HG02852 (cell line): ENCODE results near the gene VPS37B.

Source experiments
- ATAC-seq: cut with Tn5 transposase; IDR thresholded peaks from one replicate; pipeline ENCODE4 v1.9.1; 2021; ENCODE audit warnings: mild to moderate bottlenecking, moderate library complexity; ENCODE audit not compliant: unreplicated experiment

VPS37B gene

DNA sequence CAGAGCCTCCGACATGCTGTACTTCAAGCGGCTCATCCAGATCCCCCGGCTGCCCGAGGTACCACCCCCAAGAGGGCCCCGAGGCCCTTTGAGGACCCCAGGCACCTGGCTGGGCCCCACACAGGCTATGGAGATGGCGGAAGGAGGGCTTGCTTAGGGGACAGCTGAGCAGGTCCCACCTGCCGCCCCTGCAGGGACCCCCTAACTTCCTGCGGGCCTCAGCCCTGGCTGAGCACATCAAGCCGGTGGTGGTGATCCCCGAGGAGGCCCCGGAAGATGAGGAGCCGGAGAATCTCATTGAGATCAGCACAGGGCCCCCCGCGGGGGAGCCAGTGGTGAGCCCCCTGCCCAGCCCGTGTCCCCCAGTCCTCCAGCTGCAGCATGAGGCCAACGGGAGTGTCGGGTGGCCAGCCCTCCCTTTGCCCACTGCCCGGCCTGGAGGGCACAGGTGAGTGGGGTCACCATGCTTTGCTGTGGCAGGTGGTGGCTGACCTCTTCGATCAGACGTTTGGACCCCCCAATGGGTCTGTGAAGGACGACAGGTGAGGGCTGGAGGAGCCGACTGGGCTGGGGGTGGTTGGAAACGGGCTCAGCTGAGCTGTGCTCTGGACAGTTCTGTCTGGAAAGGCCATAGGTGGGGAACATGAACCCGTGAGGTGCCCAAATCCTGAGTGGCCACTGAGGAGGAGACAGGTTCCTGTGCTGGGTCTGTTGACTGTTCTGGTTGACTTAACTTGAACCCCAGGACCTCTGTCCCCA is 40.7 kb downstream of the VPS37B start:
- ATAC-seq, result no peak

DNA sequence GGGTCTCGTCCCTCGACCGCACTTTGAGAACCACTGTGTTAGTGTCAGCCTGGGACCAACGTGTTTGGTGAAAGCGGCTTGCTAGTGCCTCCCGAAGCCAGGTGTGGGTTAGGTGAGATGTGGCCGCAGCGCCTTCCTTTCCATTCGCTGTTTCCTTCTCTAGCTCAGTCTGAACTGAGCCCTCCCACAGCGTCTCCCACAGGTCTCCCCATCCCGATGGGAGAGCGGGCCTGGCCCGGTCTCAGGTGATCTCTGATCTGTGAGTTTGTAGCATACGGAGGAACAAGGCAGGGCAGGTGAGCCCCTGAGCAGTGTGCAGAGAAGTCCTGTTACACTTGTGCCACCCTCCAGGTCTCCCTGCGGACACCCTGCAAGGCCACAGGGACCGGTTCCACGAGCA is 41.4 kb downstream of the VPS37B start:
- ATAC-seq, result no peak

DNA sequence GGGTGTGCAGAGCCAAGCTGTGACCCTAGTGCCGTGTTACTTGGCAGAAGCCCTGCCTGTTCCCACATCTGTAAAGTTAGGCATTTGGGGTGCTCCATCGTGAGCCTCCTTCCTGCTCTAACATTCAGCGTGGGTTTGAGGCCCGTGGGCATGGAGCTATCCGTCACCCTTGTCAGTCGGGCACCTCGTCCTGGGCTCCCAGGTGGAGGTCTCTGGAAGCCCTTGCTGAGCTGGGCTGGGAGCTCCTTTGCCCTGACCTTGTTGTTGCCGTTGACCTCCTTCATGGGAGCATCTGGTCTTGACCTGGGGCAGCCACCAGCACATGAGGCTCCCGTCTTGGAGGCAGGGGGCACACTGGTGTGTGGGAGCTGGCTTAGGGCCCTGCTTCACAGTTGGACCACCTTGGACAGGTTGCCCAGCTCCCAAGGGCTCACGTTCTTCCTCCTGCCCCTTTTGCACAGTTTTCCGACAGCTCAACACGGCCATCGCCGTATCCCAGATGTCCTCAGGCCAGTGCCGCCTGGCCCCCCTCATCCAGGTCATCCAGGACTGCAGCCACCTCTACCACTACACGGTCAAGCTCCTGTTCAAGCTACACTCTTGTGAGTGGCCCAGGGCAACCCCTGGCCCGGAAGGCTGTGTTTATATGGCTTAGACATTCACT is 42.2 kb downstream of the VPS37B start:
- ATAC-seq, result no peak

DNA sequence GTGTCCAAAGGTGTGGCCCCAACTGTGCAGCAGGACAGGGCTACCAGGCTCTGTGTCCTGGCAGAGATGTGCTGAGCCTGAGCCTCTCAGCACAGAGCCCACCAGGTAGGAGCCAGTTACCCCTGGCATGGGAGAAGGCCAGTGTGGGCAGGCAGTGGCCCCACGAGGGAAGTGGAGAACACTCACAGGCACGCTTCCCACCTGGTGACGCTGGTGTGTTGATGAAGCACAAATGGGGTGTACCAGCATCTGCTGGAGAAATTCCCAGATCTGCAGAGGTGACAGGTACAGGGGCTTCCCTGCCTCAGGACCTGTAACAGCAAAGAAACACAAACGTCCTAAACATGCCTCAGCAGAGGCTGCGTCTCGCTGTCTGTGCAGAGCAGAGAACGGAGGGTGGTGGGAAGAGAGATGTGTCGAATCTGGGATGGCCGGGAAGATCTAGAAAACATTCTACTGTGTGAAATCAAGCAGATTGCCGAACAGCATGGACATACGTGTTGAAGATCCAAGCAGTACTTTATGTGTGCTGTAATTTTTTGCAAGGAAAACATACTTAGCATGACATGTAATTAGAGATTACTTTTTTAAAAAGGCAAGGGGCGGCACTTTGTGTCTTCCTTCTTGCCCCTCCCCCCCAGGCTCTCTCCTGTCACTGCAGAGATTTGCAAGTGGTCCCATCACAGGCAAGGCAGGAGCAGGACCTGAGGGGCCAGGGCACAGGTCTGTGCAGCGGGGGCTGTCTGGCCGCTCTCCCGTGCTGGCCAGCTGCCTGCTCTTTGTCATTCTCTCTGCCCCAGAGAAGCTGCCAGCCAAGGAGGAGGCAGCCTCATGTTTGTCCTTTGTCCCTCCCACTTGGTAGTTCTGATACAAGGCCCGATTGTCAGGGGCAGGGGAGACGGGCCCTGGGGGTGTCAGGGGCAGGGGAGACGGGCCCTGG is 43.3 kb downstream of the VPS37B start:
- no peak for ATAC-seq

DNA sequence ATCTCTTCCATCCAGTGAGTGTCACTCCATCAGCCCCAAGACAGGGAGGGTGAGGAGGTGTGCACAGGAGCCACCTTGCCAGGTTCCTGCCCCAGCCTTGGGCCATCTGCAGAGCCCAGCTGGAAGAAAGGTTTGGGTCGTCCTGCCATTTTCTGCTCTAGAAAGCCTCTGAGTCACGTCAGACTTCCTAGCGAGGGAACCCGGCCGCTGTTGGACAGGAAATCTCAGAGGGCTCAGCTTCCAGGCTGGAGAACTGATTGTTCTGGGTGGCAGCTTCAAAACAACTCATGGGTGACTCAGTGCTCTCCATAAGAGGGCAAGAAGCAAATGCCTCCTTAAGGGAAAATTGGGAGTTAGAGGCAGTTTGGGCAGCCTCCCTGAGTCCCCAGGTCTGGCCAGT is 44.1 kb downstream of the VPS37B start:
- no peak for ATAC-seq

DNA sequence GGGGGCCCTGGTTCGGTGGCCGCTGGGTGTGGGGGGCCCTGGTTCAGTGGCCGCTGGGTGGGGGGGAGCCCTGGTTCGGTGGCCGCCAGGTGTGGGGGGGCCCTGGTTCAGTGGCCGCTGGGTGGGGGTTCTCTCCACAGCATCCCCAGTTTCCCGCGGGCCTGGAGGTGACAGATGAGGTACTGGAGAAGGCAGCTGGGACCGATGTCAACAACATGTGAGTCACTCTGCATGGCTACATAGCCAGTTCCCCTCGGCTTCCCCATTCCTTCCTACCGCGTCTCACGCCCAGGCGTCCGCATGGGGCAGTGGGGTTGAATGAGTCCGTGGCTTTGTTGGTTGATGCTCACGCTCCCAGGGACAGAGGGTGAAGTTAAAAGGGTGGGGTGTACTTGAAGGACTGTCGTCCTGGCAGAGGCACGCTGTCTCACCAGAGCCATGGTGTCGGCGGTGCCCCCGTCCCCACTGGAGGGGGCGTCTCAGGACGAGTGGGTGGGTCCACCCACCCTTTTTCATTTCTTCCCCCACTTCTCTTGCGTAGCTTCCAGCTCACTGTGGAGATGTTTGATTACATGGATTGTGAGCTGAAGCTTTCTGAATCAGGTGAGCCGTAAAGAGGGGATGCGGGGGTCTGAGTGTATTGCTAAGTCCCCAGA is 45.1 kb downstream of the VPS37B start:
- ATAC-seq, result no peak

DNA sequence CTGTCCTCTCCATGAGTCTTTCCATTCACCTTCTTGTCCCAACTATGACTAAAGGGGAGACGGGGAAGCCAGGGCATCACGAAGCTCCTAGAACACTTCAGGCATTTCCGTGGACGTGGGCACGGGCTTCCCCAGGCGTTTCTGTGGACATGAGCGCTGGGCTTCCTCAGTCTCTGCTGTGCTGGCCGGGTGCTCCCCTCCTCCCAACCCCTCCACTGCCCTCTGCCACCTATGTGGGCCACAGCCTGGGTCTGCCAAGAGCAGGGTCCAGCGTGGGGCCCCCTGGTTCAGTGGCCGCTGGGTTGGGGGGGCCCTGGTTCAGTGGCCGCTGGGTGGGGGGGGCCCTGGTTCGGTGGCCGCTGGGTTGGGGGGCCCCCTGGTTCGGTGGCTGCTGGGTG is 45.9 kb downstream of the VPS37B start:
- ATAC-seq, result no peak

DNA sequence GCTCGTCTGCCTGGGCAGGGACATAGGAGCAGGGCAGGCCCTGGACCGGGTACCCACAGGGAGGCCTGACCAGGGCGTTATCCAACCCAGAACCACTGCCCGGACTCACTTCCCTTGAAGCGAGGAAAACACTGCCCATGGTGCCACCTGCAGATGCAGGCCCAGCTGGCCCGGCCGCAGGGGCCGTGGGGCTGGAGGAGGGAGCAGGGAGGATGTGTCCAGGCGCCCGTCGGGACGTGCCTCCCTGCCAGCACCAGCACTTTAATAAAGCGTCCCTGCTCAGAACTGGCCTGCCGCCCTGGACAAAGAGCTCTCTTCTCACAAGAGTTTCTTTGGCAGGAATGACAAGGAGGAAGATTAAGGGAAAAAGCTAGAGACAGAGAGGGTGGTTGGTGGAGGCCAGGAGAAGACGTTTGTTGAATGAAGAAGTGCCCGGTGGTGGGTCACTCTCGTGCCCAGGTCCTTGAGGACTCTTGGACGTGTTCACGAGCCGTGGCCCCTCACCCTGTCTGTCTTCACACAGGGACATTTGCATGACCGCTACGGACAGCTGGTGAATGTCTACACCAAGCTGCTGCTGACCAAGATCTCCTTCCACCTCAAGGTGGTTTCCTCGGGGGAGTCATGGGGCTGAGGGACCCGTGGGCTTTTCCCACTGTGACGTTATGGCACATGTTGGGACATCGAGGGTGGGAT is 46.4 kb downstream of the VPS37B start:
- no peak for ATAC-seq

DNA sequence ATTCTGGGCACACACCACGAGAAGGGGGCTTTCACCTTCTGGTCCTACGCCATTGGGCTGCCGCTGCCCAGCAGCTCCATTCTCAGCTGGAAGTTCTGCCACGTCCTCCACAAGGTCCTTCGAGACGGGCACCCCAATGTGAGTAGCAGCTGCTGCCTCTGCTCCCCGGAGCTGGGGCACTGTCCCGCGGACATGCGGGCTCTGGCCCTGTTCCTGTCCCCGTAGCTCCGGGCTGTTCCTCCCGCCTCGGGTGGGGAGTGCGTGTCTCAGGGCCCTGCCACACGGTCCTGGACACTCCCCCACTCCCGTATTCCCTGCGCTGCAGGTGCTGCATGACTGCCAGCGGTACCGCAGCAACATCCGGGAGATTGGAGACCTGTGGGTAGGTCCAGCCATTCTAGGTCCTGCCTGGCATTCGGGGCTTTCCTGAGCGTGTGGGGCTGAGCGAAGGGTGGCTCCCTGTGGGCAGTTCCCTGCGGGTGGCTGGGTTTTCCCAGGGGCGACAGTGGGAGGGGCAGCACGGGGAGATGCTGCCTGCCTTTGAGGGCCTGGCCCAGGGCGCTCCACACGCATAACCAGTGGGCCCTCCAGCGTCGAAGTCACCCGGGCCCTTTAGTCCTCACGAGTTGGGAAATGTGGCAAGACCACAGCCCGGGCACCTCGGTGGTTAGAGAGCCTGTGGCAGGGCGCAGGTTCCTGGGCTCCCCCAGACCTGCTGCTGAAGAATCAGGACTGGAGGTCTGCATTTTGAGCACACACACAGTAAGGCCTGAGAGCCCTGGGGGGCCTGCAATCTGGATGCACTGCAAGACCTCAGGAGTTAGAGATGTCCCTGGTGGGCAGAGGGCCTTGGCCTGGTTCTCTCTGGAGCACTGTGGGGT is 47.2 kb downstream of the VPS37B start:
- no peak for ATAC-seq

DNA sequence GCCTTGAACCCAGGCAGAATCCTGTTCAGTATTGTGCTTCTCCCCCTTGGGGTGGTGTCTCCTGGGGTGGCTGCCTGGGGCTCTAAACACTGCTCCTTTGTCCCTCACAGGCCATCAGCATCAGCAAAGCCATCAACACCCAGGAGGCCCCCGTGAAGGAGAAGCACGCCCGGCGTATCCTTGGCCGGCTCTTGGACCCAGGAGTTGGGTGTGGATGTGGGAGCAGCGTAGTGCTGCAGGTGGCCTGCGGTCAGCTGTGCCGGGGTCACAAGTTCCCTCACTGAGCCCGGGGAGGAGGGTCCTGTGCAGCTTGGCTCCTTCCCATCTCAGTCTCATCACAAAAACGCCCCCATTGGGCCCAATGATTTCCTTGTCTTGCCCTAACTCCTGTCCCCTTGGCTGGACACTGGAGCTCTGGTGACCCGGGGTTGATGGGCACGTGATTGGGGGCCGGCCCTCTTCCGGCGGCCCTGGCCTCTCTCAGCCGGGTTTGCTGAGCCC is 48.0 kb downstream of the VPS37B start:
- ATAC-seq, result no peak

DNA sequence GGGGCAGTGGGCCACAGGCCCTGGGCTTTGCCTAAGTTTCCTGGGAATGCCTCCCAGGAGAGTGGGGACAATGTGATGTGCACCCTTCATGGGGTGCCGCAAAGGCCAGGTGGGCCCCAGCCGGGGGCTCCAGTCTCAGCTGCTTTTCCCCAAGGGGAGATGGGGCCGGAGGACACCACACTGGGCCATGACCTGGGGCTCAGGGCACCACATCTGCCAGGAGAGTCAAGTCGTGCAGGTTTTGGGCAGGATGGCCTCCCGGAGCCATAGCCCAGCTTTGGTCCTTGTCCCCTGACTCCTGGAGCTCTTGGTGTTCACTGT is 48.4 kb downstream of the VPS37B start:
- ATAC-seq, result no peak

DNA sequence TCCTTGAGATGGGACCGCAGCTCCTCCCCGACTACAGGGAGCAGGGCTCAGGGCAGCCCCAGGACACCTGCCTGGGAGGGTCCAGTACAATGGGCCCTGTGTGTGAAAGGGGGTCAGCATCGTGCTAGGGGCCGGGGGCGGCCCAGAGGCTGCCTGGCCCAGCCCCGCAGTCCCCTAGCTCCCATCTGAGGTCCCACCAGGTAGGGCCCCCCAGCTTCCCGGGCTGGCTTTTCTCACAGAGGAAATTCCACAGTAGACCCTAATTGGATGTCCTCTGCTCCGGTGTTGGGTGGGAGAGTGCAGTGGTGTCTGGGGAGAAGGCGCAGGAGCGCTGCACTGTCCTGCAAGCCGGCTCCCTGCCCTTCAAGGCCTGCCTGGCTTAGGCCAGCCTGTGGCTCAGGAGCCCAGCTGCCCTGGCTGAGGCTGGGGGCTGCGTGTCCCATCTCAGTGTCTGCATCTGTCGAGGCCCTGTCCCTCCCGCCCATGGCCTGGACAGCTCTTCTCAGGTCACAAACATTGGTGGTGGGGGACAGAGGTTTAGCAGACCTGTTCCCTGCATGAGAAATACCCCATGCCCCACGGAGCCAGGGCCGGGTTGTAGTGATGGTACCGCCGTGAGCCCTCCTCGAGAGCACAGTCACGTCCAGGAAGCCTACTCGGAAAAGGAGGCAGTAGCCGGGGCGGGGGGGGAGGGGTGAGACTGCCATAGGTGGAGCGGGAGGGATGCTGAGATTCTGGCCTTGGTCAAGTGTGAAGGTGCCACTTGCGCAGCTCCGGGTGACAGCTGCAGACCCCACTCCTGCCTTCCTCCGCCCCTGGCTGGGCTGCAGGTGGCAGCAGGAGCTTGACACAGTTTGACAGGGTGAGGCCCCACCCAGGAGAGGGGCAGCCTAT is 49.1 kb downstream of the VPS37B start:
- ATAC-seq, result no peak

DNA sequence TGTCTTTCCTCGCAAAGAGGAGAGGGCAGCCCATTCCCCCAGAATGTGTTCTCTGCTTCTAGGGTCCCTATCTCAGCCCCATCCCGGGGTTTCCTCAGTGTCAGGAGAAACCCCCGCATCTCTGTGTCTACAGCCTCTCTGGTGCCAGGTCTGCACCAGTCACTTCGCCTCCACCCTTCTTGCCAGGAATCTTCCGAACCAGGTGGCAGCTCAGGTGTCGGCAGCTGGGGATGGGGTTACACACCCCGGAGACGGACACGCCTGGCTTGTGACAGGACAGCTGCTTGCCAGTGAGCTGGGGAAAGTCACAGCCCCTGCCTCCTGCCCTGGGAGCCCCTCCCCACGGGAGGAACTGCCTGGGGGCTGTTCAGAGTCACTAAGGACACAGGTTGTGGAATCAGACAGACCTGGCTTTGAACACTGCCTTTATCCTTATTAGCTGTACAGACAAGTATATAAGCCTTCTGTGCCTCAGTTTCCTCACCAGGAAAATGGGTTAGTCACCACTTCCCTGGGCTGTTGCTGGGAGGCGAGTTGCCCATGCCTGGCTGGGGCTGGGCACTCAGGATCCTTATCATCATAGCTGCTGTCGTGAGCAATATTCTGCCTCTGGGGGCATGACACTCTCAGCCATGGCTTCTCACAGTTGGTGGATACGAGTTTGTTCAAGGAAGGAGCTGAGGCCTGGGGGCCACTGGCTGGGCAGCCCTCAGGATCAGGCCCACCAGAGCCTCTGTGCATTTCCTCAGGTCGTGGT is 49.9 kb downstream of the VPS37B start:
- ATAC-seq, result no peak

DNA sequence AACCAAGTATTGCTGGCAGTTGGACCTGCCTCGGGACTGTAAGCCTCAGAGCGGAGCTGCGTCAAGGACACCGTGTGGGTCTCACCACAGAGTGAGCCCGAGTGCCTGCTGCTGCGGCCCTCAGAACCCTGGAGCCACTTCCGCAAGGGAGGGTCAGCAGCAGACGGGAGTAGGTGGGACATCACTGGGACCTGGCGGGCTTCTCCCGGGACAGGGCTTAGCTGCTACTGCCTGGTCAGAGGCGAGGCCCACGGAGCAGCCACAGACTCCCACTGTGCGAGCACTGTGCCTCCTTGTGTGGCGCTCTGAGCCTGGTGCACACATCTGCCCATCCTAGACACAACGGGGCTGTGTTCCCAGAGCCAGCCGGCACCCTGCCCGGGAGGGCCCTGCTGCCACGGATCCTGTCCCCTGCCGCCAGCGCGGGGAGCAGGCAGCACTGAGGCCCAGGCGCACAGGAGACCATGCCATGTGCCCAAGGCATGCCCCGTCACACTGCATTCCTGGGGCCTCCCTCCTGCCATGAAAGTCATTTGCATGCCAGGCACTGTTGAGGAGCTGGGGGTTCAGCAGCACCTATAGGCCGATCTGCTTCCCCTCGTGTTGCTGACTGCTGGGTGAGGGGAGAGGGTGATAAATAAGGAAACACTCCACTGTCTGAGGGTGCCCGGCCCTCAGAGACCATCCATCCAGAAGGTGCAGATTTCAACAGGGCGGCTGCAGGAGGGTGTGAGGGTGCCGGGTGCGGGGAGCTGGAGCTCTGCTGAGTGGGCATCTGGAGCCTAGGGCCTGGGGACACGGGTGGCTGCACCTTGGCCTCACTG is 50.7 kb downstream of the VPS37B start:
- ATAC-seq, result no peak

DNA sequence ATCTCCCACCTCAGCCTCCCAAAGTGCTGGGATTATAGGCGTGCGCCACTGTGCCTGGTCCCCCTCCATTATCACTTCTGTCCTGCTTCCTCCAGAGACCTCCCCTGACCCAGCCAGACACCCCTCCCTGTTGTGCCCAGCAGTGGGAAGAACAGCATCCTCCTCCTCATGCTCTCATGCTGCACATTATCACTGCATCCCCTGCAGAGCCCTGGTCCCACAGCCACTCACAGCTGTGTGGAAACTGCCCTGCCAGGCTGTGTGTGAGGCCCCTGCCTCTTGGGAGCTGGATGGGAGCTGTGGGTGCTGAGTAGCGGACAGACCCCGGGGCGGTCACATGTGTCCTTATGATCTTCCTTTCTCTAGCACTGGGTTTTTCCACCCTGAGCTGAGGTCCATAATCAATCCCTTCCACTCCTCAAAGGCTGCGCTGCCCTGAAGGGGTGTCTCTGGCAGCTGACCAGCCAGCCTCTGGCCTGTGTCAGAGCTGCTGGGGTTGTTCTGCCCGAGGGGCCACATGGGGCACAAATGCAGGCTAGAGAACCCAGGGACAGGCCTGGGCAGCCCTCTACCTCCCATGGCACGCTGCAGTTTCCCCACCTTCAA is 51.5 kb downstream of the VPS37B start:
- ATAC-seq, result no peak

DNA sequence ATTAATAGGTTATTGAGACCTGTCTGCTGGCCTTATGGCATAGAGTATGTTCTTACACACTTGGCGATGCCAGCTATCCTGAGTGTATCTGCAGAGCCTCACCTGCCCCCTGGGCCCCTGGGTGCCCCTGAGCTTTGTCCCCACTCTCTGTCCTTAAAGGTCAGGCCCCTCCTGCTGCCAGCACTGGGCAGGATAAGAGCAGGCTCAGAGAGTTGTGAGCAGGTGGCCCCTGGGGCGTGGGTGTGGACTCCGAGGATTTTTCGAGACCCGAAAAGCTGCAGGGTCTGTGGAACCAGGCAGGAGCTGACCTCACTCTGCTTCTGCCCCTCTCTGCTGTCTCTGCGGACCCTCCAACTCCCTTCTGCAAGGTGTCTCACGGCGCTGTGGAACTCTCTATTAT is 52.5 kb downstream of the VPS37B start:
- ATAC-seq, result no peak
